Kidney (tissue), 14 donors: ENCODE results near the gene UVSSA. TPM values are rescaled to one million over a fixed set of nuclear protein-coding genes. Genes with fewer than 3 reads are reported as not detected.

Source experiments
- DNase-seq, 5 donors: peaks; one replicate each; pipeline ENCODE4 v3.0.0-alpha.2; 2013 to 2020
- FAIRE-seq: peaks from 2 replicates; lab custom pipeline; 2012; peaks lifted over from hg19 to GRCh38; lab: Jason Lieb, UNC
- H3K27ac ChIP-seq, 2 donors: one replicate each; pipeline ENCODE4 v1.7.0; 2013; ENCODE audit warnings: low read depth in 2 of 2, low read length in 2 of 2, inconsistent platforms in 1 of 2
- H3K27me3 ChIP-seq: one replicate; pipeline ENCODE4 v1.7.1; 2013; ENCODE audit warnings: low read length, inconsistent platforms; ENCODE audit not compliant: control insufficient read depth, insufficient read depth
- H3K36me3 ChIP-seq, 3 donors: one replicate each; pipeline versions ENCODE4 v1.7.0 to v1.7.1; 2013; ENCODE audit warnings: low read length in 3 of 3, control low read depth in 1 of 3, inconsistent platforms in 1 of 3; ENCODE audit not compliant: insufficient read depth in 3 of 3, control insufficient read depth in 2 of 3
- H3K4me1 ChIP-seq, 3 donors: one replicate each; pipeline versions ENCODE4 v1.7.0 to v1.7.1; 2013; ENCODE audit warnings: low read length in 3 of 3, inconsistent platforms in 1 of 3, low read depth in 1 of 3; ENCODE audit not compliant: control insufficient read depth in 2 of 3, insufficient read depth in 2 of 3
- H3K4me3 ChIP-seq, 3 donors: one replicate each; pipeline versions ENCODE4 v1.7.0 to v1.8.1; 2013; ENCODE audit warnings: low read length in 3 of 3, control low read depth in 1 of 3, inconsistent platforms in 1 of 3
- H3K9ac ChIP-seq, 3 donors: one replicate each; pipeline versions ENCODE4 v1.7.0 to v1.7.1; 2013; ENCODE audit warnings: low read length in 3 of 3, control low read depth in 1 of 3, inconsistent platforms in 1 of 3
- H3K9me3 ChIP-seq, 3 donors: one replicate each; pipeline versions ENCODE4 v1.7.0 to v1.7.1; 2013; ENCODE audit warnings: low read length in 3 of 3, control low read depth in 1 of 3, inconsistent platforms in 1 of 3; ENCODE audit not compliant: control insufficient read depth in 2 of 3, insufficient read depth in 1 of 3
- CTCF ChIP-seq: IDR thresholded peaks from 3 replicates; pipeline ENCODE4 v1.5.1; 2012; ENCODE audit warnings: mild to moderate bottlenecking, moderate library complexity, borderline replicate concordance; ENCODE audit not compliant: insufficient read depth; ENCODE audit errors: extremely low read depth
- intact Hi-C: fragments of 100-400 bp; cut with DNase I; formaldehyde crosslinking; loops from one replicate; pipeline ENCODE4 v1.11.1; 2022
- polyA plus RNA-seq: library from polyadenylated mRNA; stranded (reverse); fragments of 350-450 nt; fragmentation: Illumina TruSeq; extraction: RNeasy Lipid Tissue Mini Kit (QIAGEN cat#74804); gene quantifications from one replicate; pipeline ENCODE4 v1.2.3, GENCODE V29; 2014; ENCODE audit warnings: low read depth, low replicate concordance; ENCODE audit not compliant: insufficient read depth
- total RNA-seq: library from RNA; stranded (reverse); fragmentation: NEBNext Ultra II Directional; extraction: Animal tissue kit (Norgen Biotek cat#: 25700); gene quantifications from one replicate; pipeline ENCODE4 v1.2.1, GENCODE V29; 2021
- donor health status: control.
- donor health status: control.
- donor health status: control.
- donor health status: control.
- donor health status: control.
- donor health status: DM: yes; HTN: yes; CAD: no.
- donor health status: Normal renal cell carcinoma (clear cell type).

Gene UVSSA
- total and polyA plus RNA-seq, 2 donors from 2014 or later = 5.2 to 32.5 TPM

DNA sequence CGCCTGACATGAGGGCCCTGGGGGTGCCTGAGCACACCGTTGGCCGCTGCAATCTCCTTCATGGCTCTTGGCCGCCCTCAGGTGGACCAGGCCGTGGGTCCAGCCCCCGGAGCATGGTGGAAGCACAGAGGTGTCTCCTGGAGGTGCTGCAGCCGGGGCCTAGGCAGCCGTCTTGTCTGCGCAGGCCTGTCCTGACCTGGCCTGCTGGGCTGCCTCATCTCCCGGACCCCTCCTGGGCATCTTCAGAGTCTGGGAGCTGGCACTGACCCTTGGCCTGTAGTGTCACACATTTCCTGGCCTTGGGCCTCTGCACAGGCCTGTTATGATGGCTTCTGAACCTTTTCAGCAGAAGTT, 20.9 kb downstream of the UVSSA start:
- no peak for TF ChIP-seq CTCF
- no peak overlapping the region for H3K9ac ChIP-seq
- H3K4me3 ChIP-seq = no peak overlapping the region
- intact Hi-C loops = no loop called here
- H3K27ac ChIP-seq = no peak overlapping the region
- FAIRE-seq (no peak), DNase-seq (no peak)
- peaks cover 0 to 12% (median 2%) of the 10 kb centered on the region in 3 donors for H3K36me3 ChIP-seq
- no peaks in the 10 kb centered on the region for H3K27me3 ChIP-seq
- no peaks in the 10 kb centered on the region for H3K9me3 ChIP-seq
- H3K4me1 ChIP-seq = no peaks in the 10 kb centered on the region

GRCh38 chr4:1368421-1369090, 21.5 kb downstream of the UVSSA start:
- FAIRE-seq = no peak

DNA sequence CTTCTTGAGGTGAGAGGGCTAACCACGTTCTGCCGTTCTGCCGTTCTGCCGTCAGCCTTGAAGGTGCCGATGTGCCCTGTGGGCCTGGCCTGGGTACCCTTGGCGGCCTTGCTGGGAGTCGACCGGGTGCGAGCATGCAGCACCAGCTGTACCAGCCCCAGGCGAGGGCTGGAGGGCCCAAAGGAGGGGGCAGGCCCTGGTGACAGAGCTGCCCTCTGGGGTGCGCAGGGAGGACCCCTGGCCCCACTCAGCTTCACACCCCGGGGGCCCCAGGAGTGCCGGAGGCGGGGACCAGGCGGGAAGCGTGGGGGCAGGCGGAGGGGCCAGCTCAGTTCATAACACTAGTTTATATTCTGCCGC, 22.1 kb downstream of the UVSSA start:
- intact Hi-C loops = no loop called here
- TF ChIP-seq CTCF = no peak
- DNase-seq (peak in 2 of 5 donors; percentile 33 to 65), FAIRE-seq (no peak)
- Histone ChIP-seq H3K36me3 (peaks cover 0 to 12% (median 2%) of the 10 kb centered on the region in 3 donors), H3K9ac (no peak overlapping the region), H3K27me3 (no peaks in the 10 kb centered on the region), H3K4me1 (no peaks in the 10 kb centered on the region), H3K4me3 (no peak overlapping the region), H3K9me3 (no peaks in the 10 kb centered on the region), H3K27ac (no peak overlapping the region)

More at GRCh38 chr4:1368421-1369090, 21.5 kb downstream of the UVSSA start:
- Histone ChIP-seq H3K27me3 (no peaks in the 10 kb centered on the region), H3K9me3 (no peaks in the 10 kb centered on the region), H3K4me3 (no peak overlapping the region), H3K36me3 (peaks cover 0 to 12% (median 2%) of the 10 kb centered on the region in 3 donors), H3K4me1 (no peaks in the 10 kb centered on the region), H3K9ac (no peak overlapping the region), H3K27ac (no peak overlapping the region)
- DNase-seq = peak in 3 of 5 donors; percentile 26 to 68 (median 33)
- intact Hi-C loops = no loop called here
- no peak for TF ChIP-seq CTCF
